DMS153 treated with DMSO at 0.1 percent for 48 hours (cell line): ENCODE measurements around the gene CES4A.
"Not testable (repeated sequence)": the region's sequence is repeated elsewhere in the genome, so short reads cannot be mapped to it uniquely, and the experiment has no call there.

Experiments used
- DNase-seq: peaks from one replicate; lab custom pipeline; 2025; ENCODE audit not compliant: unreplicated experiment; lab: John Stamatoyannopoulos, UW

Gene CES4A

GRCh38 chr16:67041520-67041919 lies 53.1 kb downstream of the CES4A start:
- DNase-seq: not testable (repeated sequence)

- no peak for DNase-seq
Observed at GRCh38 chr16:67043420-67043819, 55.0 kb downstream of the CES4A start.

- no peak for DNase-seq
Observed at GRCh38 chr16:67050796-67051195, 62.4 kb downstream of the CES4A start.

- DNase-seq: no peak
Observed at GRCh38 chr16:67052399-67052798, 64.0 kb downstream of the CES4A start.

DNA sequence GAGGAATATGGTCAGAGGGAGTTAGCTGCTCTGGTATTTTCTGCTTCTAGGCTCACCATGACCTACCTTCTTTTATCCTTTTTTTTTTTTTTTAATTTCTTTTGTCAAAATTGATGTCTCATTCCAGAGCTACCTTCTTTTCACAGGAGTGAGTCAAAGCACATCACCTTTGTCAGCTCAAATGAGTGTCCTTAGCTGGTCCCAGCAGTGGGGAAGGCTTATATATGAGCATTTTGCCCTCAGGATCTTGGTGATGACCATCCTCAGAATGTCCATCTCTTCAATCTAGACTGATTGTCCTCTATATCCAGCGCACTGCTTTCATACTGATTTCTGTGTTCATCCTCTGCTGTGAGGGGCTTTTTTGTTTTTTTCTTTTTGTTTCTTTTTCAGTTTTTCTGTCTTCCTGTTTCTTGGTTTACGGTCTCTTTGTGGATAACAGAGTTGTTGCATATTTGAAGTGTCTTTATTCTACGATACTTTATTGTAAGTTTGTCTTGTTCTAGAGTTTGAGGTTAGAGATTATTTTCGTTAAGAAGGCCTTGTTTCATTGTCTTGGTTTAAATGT lies 65.5 kb downstream of the CES4A start:
- DNase-seq: no peak

- no peak for DNase-seq
Observed at GRCh38 chr16:67054901-67055300, 66.5 kb downstream of the CES4A start.

DNA sequence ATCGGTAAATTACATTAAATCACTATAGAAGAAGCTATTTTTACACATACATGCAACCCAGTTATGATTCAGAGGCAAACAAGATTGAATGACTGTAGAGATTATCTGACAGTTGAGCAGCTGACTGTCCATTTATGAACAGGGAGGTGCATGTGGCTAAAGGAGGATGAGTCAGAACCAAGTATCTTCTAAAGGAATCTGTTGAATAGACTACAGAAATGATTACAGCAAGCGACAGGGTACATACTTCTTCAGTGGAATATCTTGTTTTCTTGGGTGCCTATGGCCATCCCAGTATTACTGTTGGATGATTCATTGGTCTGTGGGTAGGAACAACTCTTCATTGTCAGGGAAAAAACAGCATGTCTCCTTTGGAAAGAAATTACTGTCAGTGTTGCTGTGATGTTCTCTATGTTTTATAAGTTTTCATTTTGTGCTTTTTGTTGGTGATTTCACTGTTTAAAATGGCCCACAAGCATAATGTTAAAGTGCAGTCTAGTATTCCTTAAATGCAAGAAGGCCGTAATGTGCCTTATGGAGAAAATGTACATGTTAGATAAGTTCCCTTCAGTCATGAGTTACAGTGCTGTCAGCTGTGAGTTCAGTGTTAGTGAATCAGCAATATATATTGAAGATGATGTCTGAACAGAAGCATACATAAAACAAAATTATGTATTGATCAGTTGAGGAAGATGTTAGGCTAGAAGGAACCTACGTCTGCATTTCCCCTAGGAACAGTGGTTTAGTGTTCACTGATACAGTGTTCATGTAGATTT lies 67.5 kb downstream of the CES4A start:
- DNase-seq: no peak
